Peyer's patch (tissue), 4 donors: ENCODE measurements around the gene PARVB.

ENCODE experiments used
- CTCF ChIP-seq, 6 experiments: fragments of 450-650 bp in 4 of 6; fragments of 200-600 bp in 2 of 6; sonication (generic) in 1 of 6; IDR thresholded peaks; one replicate each; pipeline ENCODE4 v1.5.1; 2017 to 2019; ENCODE audit warnings: antibody characterized with exemption in 6 of 6, mild to moderate bottlenecking in 3 of 6, moderate library complexity in 1 of 6
- POLR2A ChIP-seq, 2 donors: fragments of 450-650 bp; IDR thresholded peaks; one replicate each; pipeline ENCODE4 v1.5.1; 2017; ENCODE audit warnings: antibody characterized with exemption in 2 of 2, mild to moderate bottlenecking in 2 of 2, moderate library complexity in 2 of 2

DNA sequence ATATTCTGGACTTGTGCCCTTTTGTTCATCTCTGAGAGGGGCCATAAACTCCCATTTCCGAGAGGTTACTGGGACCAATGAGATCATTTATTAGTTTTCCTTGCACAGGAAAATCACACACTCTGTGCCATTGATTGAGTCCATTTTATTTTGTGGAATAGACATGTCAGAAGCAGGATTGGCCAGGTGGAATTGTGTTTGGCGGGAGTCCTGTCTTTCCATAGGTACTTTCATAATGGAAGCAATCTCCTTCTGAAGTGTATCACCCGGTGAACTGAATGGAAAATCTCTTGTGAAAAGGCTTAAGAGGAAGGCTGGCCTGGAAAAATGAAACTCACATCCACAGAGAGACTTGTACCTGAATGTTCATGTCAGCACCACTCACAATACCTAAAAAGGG lies 93.6 kb downstream of the PARVB start:
- TF ChIP-seq CTCF (IDR thresholded peaks at IDR 0.05) (no peak), POLR2A (IDR thresholded peaks at IDR 0.05) (no peak)
